ENCODE data around the gene IQCF6.
"Not testable (repeated sequence)": the region's sequence is repeated elsewhere in the genome, so short reads cannot be mapped to it uniquely, and the experiment has no call there.

IQCF6 gene

GRCh38 chr3:51773529-51774056 lies 5.4 kb downstream of the IQCF6 start:
- H3K27ac ChIP-seq: no peak overlapping the region
- TF ChIP-seq CTCF (conservative IDR thresholded peaks at IDR 0.05): no peak

GRCh38 chr3:51759203-51759602 lies 19.8 kb downstream of the IQCF6 start:
- no peak overlapping the region for H3K27ac ChIP-seq
- TF ChIP-seq CTCF (conservative IDR thresholded peaks at IDR 0.05): no peak

- H3K27ac ChIP-seq: not testable (repeated sequence)
These were observed 25.0 kb downstream of the IQCF6 start for GRCh38 chr3:51753763-51754750.

GRCh38 chr3:51751287-51751686 lies 27.8 kb downstream of the IQCF6 start:
- TF ChIP-seq CTCF (conservative IDR thresholded peaks at IDR 0.05): no peak
- H3K27ac ChIP-seq: no peak overlapping the region

GRCh38 chr3:51750878-51751277 lies 28.2 kb downstream of the IQCF6 start:
- H3K27ac ChIP-seq: no peak overlapping the region
- no peak for TF ChIP-seq CTCF (conservative IDR thresholded peaks at IDR 0.05)

- no peak for TF ChIP-seq CTCF (conservative IDR thresholded peaks at IDR 0.05)
- no peak overlapping the region for H3K27ac ChIP-seq
These were observed 30.7 kb downstream of the IQCF6 start for GRCh38 chr3:51748327-51748726.

- H3K27ac ChIP-seq: no peak overlapping the region
- no peak for TF ChIP-seq CTCF (conservative IDR thresholded peaks at IDR 0.05)
These were observed 31.2 kb downstream of the IQCF6 start for GRCh38 chr3:51747840-51748239.

- not testable (repeated sequence) for H3K27ac ChIP-seq
These were observed 36.1 kb downstream of the IQCF6 start for GRCh38 chr3:51742978-51743377.

GRCh38 chr3:51742320-51742719 lies 36.7 kb downstream of the IQCF6 start:
- not testable (repeated sequence) for H3K27ac ChIP-seq

Measured in VCaP (cell line).